ENCODE results near the gene LEF1. TPM values are rescaled to one million over a fixed set of nuclear protein-coding genes. Genes with fewer than 3 reads are reported as not detected.

Gene LEF1
- total RNA-seq, 1 experiment from 2014 or later = not detected

GRCh38 chr4:108140328-108140727, 28.4 kb downstream of the LEF1 start:
- Histone ChIP-seq H3K27me3 (no peaks in the 10 kb centered on the region), H3K4me3 (no peak overlapping the region)
- no peak for DNase-seq

DNA sequence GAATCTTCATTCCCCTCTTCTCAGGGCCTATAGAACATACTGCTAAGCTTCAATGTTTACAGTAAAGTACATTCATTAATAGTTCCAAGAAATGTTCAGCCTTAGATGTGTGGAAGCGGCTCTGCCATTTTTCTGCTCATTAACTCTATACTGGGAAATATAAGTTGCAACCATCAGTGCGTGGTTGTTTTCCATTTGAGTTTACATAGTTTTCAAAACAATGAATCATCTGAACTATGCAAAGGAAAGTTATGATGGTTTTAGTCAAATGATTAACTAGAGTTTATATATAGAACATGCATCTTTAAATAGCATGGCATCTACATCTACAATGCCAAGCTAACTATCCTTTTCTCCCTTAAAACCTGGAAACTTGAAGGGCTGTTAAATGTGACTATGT, 29.6 kb downstream of the LEF1 start:
- no peak overlapping the region for H3K4me3 ChIP-seq
- DNase-seq = no peak
- no peaks in the 10 kb centered on the region for H3K27me3 ChIP-seq
- H3K9me3 ChIP-seq = no peaks in the 10 kb centered on the region
- H3K36me3 ChIP-seq = no peaks in the 10 kb centered on the region

More at GRCh38 chr4:108140328-108140727, 28.4 kb downstream of the LEF1 start:
- Histone ChIP-seq H3K9me3 (no peaks in the 10 kb centered on the region), H3K36me3 (no peaks in the 10 kb centered on the region)

DNA sequence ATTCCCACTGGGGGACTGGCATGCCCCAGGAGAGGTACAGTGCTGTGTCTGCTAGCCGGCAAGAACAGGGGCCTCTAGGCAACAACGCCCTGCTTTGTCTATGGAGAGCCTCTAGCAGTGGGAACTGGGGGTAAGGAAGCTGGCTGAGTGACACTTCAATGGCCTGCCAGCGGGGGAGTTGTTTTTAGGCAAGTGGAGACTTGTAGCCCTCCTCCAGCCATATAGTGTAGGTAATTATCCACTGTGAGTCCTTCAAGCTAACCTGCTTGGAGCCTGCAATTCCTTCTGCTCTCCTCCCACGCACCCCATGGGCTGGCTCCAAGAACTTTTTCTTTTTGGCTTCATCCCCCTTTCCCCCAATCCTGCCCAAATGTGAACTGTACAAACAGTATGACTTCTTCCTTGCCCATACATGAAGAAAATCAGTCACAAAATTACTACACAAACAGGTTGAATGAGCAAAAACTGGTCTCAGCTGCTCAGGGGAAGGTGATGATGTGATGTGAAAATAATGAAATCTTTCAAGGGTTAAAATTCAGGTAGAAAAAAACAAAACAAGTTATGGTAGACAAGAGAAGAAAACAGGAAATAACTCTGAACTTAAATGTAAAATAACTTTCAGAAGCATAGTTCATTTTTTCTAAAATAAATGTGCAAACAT, 33.1 kb downstream of the LEF1 start:
- H3K36me3 ChIP-seq = no peaks in the 10 kb centered on the region
- no peaks in the 10 kb centered on the region for H3K9me3 ChIP-seq
- no peak for DNase-seq
- H3K27me3 ChIP-seq = no peaks in the 10 kb centered on the region
- no peak overlapping the region for H3K4me3 ChIP-seq

GRCh38 chr4:108130955-108131354, 37.8 kb downstream of the LEF1 start:
- Histone ChIP-seq H3K36me3 (no peaks in the 10 kb centered on the region), H3K9me3 (no peaks in the 10 kb centered on the region), H3K4me3 (no peak overlapping the region), H3K27me3 (no peaks in the 10 kb centered on the region)
- DNase-seq = no peak

- Histone ChIP-seq H3K27me3 (no peaks in the 10 kb centered on the region), H3K36me3 (no peaks in the 10 kb centered on the region), H3K9me3 (no peaks in the 10 kb centered on the region), H3K4me3 (no peak overlapping the region)
- DNase-seq = no peak
These were observed 39.5 kb downstream of the LEF1 start for GRCh38 chr4:108129196-108129595.

GRCh38 chr4:108126806-108127205, 41.9 kb downstream of the LEF1 start:
- no peak for DNase-seq
- Histone ChIP-seq H3K9me3 (no peaks in the 10 kb centered on the region), H3K4me3 (no peak overlapping the region), H3K27me3 (no peaks in the 10 kb centered on the region), H3K36me3 (no peaks in the 10 kb centered on the region)

GRCh38 chr4:108120789-108121188, 47.9 kb downstream of the LEF1 start:
- no peak for DNase-seq
- no peaks in the 10 kb centered on the region for H3K27me3 ChIP-seq

GRCh38 chr4:108119199-108119800, 49.4 kb downstream of the LEF1 start:
- H3K27me3 ChIP-seq = no peaks in the 10 kb centered on the region
- no peak for DNase-seq
- no peaks in the 10 kb centered on the region for H3K36me3 ChIP-seq
- H3K4me3 ChIP-seq = no peak overlapping the region
- no peaks in the 10 kb centered on the region for H3K9me3 ChIP-seq

More at GRCh38 chr4:108120789-108121188, 47.9 kb downstream of the LEF1 start:
- Histone ChIP-seq H3K9me3 (no peaks in the 10 kb centered on the region), H3K4me3 (no peak overlapping the region), H3K36me3 (no peaks in the 10 kb centered on the region)

DNA sequence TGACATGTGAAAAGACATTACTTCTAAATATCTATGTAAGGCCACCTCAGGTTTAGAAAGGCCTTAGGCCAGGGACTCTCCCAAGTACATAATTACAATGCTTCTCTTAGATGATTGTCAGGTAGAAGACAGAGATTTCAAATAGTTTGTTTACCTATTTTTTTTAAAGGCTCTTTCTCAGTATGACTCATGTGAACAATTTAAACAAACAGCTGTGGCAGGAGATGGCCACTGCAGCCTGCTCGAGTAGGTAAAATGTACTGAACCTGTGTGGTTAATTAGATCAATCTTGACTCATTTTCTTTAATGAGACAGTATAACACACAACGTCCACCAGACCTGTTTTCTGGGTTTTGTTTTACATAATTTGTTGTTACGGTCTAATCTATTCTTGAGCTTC, 50.2 kb downstream of the LEF1 start:
- H3K36me3 ChIP-seq = no peaks in the 10 kb centered on the region
- H3K9me3 ChIP-seq = no peaks in the 10 kb centered on the region
- DNase-seq = no peak
- no peak overlapping the region for H3K4me3 ChIP-seq
- H3K27me3 ChIP-seq = no peaks in the 10 kb centered on the region

GRCh38 chr4:108117418-108118182, 51.1 kb downstream of the LEF1 start:
- DNase-seq = no peak
- Histone ChIP-seq H3K36me3 (no peaks in the 10 kb centered on the region), H3K4me3 (no peak overlapping the region), H3K27me3 (no peaks in the 10 kb centered on the region), H3K9me3 (no peaks in the 10 kb centered on the region)

DNA sequence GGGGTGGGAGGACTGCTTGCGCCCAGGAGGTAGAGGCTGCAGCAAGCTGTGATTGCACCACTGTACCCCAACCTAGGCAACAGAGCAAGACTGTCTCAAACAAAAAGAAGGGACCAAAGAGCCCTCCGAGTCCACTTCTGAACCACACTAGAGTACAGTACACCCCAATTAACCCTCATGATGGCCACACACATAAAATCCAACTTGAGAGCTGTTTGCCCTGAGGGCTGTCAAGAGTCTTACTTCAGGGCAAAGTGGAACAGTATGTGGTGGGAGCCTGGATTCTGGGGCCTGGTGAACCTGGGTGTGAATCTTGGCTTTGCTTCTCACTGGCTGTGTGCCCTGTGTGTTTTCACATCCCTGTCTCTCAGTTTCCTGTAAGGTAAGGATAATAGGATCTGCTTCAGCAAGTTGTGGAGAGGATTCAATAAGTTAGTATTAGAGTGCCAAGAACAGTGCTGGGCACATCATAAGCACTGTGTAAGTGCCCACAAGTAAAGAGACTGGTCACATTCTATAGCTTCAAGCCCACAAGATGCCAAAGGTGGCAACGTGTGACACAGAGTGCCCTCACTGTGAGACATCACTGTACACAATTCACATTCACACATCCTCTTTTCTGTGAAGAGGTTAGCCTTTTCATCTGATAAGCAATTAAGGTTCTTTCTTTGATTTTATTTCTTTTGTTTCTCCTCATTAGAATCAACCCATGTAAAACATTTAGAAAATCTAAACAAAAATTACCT, 52.1 kb downstream of the LEF1 start:
- DNase-seq = no peak
- Histone ChIP-seq H3K27me3 (no peaks in the 10 kb centered on the region), H3K36me3 (no peaks in the 10 kb centered on the region), H3K4me3 (no peak overlapping the region), H3K9me3 (no peaks in the 10 kb centered on the region)

GRCh38 chr4:108115168-108115526, 53.6 kb downstream of the LEF1 start:
- no peak for DNase-seq
- H3K36me3 ChIP-seq = no peaks in the 10 kb centered on the region
- H3K9me3 ChIP-seq = no peaks in the 10 kb centered on the region
- no peak overlapping the region for H3K4me3 ChIP-seq
- H3K27me3 ChIP-seq = no peaks in the 10 kb centered on the region

DNA sequence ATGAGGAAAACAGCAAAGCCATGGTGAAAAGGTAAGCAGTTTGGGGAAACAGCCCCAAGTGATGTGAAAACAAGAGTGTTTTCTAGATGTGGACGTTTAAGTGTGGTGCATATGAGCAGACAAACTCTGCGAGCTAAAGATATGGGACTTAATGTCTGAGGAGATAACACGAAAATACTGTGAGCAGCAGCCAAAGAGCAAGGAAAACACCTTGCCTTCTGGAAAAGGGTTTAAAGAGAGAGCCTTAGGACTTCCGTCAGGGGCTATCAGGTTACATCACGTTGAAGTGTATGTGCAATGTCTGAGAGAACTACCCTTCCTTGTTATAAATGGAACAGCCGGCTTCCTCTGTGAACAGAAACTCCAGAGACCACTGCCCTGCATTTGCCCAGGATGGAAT, 54.2 kb downstream of the LEF1 start:
- no peaks in the 10 kb centered on the region for H3K36me3 ChIP-seq
- no peak for DNase-seq
- H3K4me3 ChIP-seq = no peak overlapping the region
- no peaks in the 10 kb centered on the region for H3K27me3 ChIP-seq
- H3K9me3 ChIP-seq = no peaks in the 10 kb centered on the region

DNA sequence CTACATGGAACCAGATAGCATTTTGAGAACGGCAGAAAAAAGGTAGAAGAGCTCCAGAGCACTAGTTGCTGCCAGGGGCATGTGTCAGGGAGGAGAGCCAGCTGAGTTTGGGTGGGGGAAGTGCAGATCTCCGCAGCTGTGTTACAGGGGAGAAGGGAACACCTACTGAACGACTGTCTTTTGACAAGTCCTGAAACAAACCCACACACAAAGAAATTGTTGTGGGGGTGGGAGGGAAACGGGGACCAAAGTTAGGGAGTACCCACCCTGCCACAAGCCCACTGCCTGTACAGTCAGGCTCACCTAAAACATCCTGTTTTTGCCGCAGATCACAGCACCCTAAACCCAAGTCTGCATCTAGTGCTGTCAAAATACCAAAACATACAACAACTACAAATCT, 55.5 kb downstream of the LEF1 start:
- no peaks in the 10 kb centered on the region for H3K27me3 ChIP-seq

DNA sequence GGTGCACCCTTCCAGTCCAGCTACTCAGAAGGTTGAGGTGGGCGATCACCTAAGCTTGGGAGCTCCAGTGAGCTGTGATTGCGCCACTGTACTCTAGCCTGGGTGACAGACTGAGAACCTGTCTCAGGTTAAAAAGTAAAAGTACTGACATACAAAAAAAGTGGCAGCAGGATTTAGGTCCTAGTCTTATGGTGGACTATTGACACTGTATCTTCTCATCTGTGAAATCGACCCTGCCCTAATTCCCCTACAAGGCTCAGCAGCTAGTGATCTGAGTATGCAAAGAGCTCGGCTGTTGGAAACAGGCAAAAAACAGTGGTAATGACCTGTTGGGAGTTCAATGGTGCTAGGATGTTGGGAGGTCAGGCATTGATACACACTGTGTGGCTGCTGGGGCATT, 57.0 kb downstream of the LEF1 start:
- H3K36me3 ChIP-seq = no peaks in the 10 kb centered on the region
- H3K4me3 ChIP-seq = no peak overlapping the region
- DNase-seq = no peak
- no peaks in the 10 kb centered on the region for H3K27me3 ChIP-seq
- no peaks in the 10 kb centered on the region for H3K9me3 ChIP-seq

More for the DNA sequence above, 55.5 kb downstream of the LEF1 start:
- Histone ChIP-seq H3K9me3 (no peaks in the 10 kb centered on the region), H3K4me3 (no peak overlapping the region), H3K36me3 (no peaks in the 10 kb centered on the region)
- DNase-seq = no peak

GRCh38 chr4:108110450-108110849, 58.3 kb downstream of the LEF1 start:
- DNase-seq = no peak
- H3K4me3 ChIP-seq = no peak overlapping the region
- no peaks in the 10 kb centered on the region for H3K36me3 ChIP-seq
- H3K9me3 ChIP-seq = no peaks in the 10 kb centered on the region
- H3K27me3 ChIP-seq = no peaks in the 10 kb centered on the region

GRCh38 chr4:108109997-108110416, 58.7 kb downstream of the LEF1 start:
- H3K27me3 ChIP-seq = no peaks in the 10 kb centered on the region
- H3K36me3 ChIP-seq = no peaks in the 10 kb centered on the region
- no peaks in the 10 kb centered on the region for H3K9me3 ChIP-seq
- DNase-seq = no peak
- H3K4me3 ChIP-seq = no peak overlapping the region
